Activated naive CD4-positive, alpha-beta T cell treated with anti-CD3 and anti-CD28 coated beads for 36 hours (primary cell): Measurements from ENCODE around the gene CTSH. TPM values are rescaled to one million over a fixed set of nuclear protein-coding genes. Genes with fewer than 3 reads are reported as not detected.
"Not testable (repeated sequence)": the region's sequence is repeated elsewhere in the genome, so short reads cannot be mapped to it uniquely, and the experiment has no call there.

Experiments
- CTCF ChIA-PET: fragments of 350-600 bp; sonication (Branson Sonifier 250); formaldehyde crosslinking; loops from one replicate; lab custom pipeline; 2021; ENCODE audit warnings: antibody characterized with exemption; lab: Charles Lee
- DNase-seq: peaks from one replicate; pipeline ENCODE4 v3.0.0-alpha.2; 2020
- H3K27ac Mint-ChIP-seq: one replicate; pipeline ENCODE4 v1.8.0; 2021; ENCODE audit warnings: mild to moderate bottlenecking, mixed read lengths
- H3K27me3 Mint-ChIP-seq: one replicate; pipeline ENCODE4 v1.8.0; 2021; ENCODE audit warnings: low read depth, mixed read lengths
- H3K36me3 Mint-ChIP-seq: one replicate; pipeline ENCODE4 v1.8.0; 2021; ENCODE audit warnings: low read depth, mixed read lengths
- H3K4me1 Mint-ChIP-seq: one replicate; pipeline ENCODE4 v1.8.0; 2021; ENCODE audit warnings: low read depth, mixed read lengths
- H3K4me3 Mint-ChIP-seq: one replicate; pipeline ENCODE4 v1.8.0; 2021; ENCODE audit warnings: mild to moderate bottlenecking, moderate library complexity, mixed read lengths
- H3K9me3 Mint-ChIP-seq: one replicate; pipeline ENCODE4 v1.8.0; 2021; ENCODE audit warnings: mixed read lengths
- intact Hi-C: fragments of 100-400 bp; cut with micrococcal nuclease; formaldehyde crosslinking; loops from one replicate; pipeline ENCODE4 v1.15.1; 2023
- total RNA-seq, 2 experiments: library from RNA; stranded (reverse); gene quantifications; one replicate each; pipeline ENCODE4 v1.2.3, GENCODE V29; 2021

Gene CTSH
- total RNA-seq, 2 experiments from 2014 or later = 4.7 to 5.1 TPM

GRCh38 chr15:78909160-78909695 lies 35.6 kb downstream of the CTSH start:
- peaks cover 13% of the 10 kb centered on the region for H3K4me1 Mint-ChIP-seq
- H3K9me3 Mint-ChIP-seq = no peaks in the 10 kb centered on the region
- CTCF ChIA-PET = interaction anchor here (1.1 to 3.4 kb wide), 11 partner anchors 13 to 275 kb away, joined by 3 to 16 read pairs (median 5); no protein-coding TSS in a partner anchor
- no peak overlapping the region for H3K4me3 Mint-ChIP-seq
- intact Hi-C loops = loop anchor here (2.0 kb wide), 1 partner anchor 70 kb away; no protein-coding TSS in a partner anchor
- no peak overlapping the region for H3K27ac Mint-ChIP-seq
- DNase-seq = no peak
- H3K36me3 Mint-ChIP-seq = peaks cover 57% of the 10 kb centered on the region
- no peaks in the 10 kb centered on the region for H3K27me3 Mint-ChIP-seq

- CTCF ChIA-PET = interaction anchor here (0.7 to 3.4 kb wide), 7 partner anchors 14 to 277 kb away, joined by 3 to 16 read pairs (median 4); no protein-coding TSS in a partner anchor
- H3K9me3 Mint-ChIP-seq = no peaks in the 10 kb centered on the region
- no peaks in the 10 kb centered on the region for H3K27me3 Mint-ChIP-seq
- intact Hi-C loops = no loop called here
- no peak for DNase-seq
- H3K36me3 Mint-ChIP-seq = peaks cover 59% of the 10 kb centered on the region
- no peak overlapping the region for H3K27ac Mint-ChIP-seq
- H3K4me3 Mint-ChIP-seq = no peak overlapping the region
- peaks cover 11% of the 10 kb centered on the region for H3K4me1 Mint-ChIP-seq
Measured at GRCh38 chr15:78907577-78907976, 37.3 kb downstream of the CTSH start.

GRCh38 chr15:78906316-78906620 lies 38.6 kb downstream of the CTSH start:
- Mint-ChIP-seq H3K36me3 (peaks cover 57% of the 10 kb centered on the region), H3K4me3 (no peak overlapping the region), H3K4me1 (peaks cover 6% of the 10 kb centered on the region), H3K9me3 (no peaks in the 10 kb centered on the region), H3K27me3 (no peaks in the 10 kb centered on the region), H3K27ac (no peak overlapping the region)
- CTCF ChIA-PET = no interaction called here
- no peak for DNase-seq
- intact Hi-C loops = no loop called here

DNA sequence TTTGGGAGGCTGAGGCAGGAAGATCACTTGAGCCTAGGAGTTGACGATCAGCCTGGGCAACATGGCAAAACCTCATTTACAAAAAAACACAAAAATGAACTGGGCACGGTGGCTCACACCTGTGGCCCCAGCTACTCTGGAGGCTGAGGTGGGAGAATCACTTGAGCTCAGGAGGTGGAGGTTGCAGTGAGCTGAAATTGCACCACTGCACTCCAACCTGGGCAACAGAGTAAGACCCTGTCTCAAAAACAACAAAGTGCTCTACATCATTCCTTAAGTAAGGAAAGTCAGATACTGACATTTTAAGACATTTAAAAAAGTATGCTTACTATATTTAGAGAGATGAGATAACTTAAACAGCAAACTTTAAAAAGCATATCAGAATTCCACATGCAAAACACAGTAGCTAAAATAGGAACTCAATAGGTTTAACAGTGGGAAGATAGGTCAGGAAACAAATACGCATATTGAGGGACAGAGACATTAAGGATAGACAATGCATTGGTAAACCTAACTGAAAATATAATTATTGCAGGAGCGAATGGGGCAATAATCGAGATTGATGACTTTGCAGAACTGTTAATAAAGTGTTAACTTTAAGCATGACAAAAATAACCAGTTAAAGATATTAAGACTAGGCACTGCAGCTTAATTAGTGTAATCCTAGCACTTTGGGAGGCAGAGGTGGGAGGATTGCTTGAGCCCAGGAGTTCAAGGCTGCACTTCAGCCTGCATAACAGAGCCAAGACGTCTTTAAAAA lies 40.1 kb downstream of the CTSH start:
- no peak overlapping the region for H3K27ac Mint-ChIP-seq
- H3K27me3 Mint-ChIP-seq = no peaks in the 10 kb centered on the region

GRCh38 chr15:78902281-78903032 lies 42.4 kb downstream of the CTSH start:
- H3K9me3 Mint-ChIP-seq, H3K27me3 Mint-ChIP-seq, DNase-seq, H3K4me3 Mint-ChIP-seq, H3K4me1 Mint-ChIP-seq, intact Hi-C loops: not testable (repeated sequence)
- peaks cover 52% of the 10 kb centered on the region for H3K36me3 Mint-ChIP-seq
- H3K27ac Mint-ChIP-seq = peak overlapping the region; percentile 4
- CTCF ChIA-PET = interaction anchor here (0.6 kb wide), 1 partner anchor 22 kb away, joined by 4 read pairs; no protein-coding TSS in a partner anchor

More for the DNA sequence above, 40.1 kb downstream of the CTSH start:
- no peak overlapping the region for H3K4me3 Mint-ChIP-seq
- DNase-seq = no peak
- intact Hi-C loops = no loop called here
- no peaks in the 10 kb centered on the region for H3K9me3 Mint-ChIP-seq
- H3K4me1 Mint-ChIP-seq = peaks cover 4% of the 10 kb centered on the region
- peaks cover 50% of the 10 kb centered on the region for H3K36me3 Mint-ChIP-seq
- CTCF ChIA-PET = interaction anchor here (0.7 kb wide), 1 partner anchor 114 kb away, joined by 3 read pairs; no protein-coding TSS in a partner anchor

DNA sequence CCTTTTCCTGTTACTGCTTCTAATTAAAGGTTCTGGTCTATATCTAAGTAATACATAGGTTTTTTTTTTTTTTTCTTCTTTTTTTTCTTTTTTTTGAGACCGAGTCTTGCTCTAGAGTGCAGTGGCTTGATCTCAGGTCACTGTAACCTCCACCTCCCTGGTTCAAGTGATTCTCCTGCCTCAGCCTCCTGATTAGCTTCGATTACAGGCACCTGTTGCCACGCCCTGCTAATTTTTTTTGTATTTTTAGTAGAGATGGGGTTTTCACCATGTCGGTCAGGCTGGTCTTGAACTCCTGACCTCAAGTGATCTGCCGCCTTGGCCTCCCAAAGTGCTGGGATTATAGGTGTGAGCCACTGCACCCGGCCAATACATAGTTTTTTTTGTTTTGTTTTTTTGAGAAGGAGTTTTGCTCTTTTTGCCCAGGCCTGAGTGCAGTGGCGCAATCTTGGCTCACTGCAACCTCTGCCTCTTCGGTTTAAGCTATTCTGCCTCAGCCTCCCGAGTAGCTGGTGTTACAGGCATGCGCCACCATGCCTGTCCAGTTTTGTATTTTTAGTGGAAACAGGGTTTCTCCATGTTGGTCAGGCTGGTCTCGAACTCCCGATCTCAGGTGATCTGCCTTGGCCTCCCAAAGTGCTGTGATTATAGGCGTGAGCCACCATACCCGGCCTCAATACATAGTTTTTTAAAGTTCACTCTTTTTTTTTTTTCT lies 43.9 kb downstream of the CTSH start:
- H3K27me3 Mint-ChIP-seq, H3K9me3 Mint-ChIP-seq, DNase-seq, H3K4me1 Mint-ChIP-seq, intact Hi-C loops, H3K4me3 Mint-ChIP-seq, H3K27ac Mint-ChIP-seq: not testable (repeated sequence)
- H3K36me3 Mint-ChIP-seq = peaks cover 47% of the 10 kb centered on the region
- CTCF ChIA-PET = interaction anchor here (0.7 kb wide), 1 partner anchor 28 kb away, joined by 3 read pairs; no protein-coding TSS in a partner anchor

DNA sequence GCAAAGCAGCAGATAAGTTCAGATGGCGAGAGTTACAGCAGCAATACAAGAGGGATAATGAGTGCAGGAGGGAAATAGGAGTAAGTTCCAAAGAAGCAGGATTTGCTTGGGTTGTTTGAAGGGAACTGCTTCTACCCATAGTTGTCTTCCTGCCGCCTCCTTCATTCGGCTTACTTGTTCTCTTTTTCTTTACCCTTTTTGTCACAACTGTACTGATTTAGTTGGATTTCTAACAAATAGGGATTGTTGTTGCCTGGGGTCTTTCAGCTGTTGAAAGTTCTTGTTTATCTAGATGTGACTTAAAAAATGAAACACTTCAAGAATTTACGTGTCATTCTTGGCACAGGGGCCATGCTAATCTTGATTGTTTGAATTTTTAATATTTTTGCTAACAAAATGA lies 46.3 kb downstream of the CTSH start:
- H3K27me3 Mint-ChIP-seq = no peaks in the 10 kb centered on the region
- CTCF ChIA-PET = interaction anchor here (0.9 kb wide), 1 partner anchor 10 kb away, joined by 3 read pairs; no protein-coding TSS in a partner anchor
- intact Hi-C loops = no loop called here
- peaks cover 6% of the 10 kb centered on the region for H3K4me1 Mint-ChIP-seq
- no peak overlapping the region for H3K4me3 Mint-ChIP-seq
- no peak overlapping the region for H3K27ac Mint-ChIP-seq
- H3K36me3 Mint-ChIP-seq = peaks cover 46% of the 10 kb centered on the region
- no peaks in the 10 kb centered on the region for H3K9me3 Mint-ChIP-seq
- no peak for DNase-seq

DNA sequence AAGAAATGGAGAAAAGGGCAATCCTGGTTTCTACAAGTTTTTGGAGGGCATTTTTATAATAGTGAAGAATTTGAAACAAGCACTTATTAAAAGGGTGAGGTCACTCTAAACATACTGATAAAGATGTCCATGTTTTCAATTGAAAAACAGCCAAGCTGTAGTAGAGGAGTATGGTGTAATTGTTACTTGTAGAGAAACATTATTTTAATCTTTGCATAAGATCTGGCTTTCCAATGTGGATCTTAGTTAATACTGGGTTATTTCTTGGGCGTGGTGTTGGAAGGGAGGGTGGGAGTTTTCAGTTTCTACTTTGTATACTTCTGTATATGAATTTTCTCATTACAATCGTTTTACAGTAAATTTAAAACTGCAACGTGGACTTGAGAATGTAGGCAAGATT lies 49.4 kb downstream of the CTSH start:
- Mint-ChIP-seq H3K27ac (no peak overlapping the region), H3K9me3 (no peaks in the 10 kb centered on the region), H3K36me3 (peaks cover 55% of the 10 kb centered on the region), H3K4me1 (peaks cover 19% of the 10 kb centered on the region), H3K4me3 (no peak overlapping the region), H3K27me3 (no peaks in the 10 kb centered on the region)
- no peak for DNase-seq
- CTCF ChIA-PET = no interaction called here
- intact Hi-C loops = no loop called here

DNA sequence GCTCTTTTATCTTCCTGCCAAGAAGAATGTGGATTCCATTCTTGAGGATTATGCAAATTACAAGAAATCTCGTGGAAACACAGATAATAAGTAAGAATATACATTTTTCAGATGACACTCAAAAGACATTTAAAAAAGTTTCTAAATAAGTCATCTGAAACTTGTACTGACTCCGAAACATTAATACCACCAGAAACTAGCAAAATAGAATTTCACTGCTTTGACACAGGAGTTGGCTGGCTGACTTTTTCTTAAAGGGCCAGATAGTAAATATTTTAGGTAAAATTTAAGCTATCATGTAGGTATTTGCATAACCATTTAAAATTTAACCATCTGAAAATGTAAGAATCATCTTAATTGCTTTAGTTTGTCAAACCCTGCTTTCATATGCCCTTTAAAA lies 51.3 kb downstream of the CTSH start:
- DNase-seq = no peak
- Mint-ChIP-seq H3K27me3 (no peaks in the 10 kb centered on the region), H3K9me3 (no peaks in the 10 kb centered on the region), H3K36me3 (peaks cover 52% of the 10 kb centered on the region), H3K27ac (no peak overlapping the region), H3K4me1 (peaks cover 19% of the 10 kb centered on the region), H3K4me3 (no peak overlapping the region)
- CTCF ChIA-PET = interaction anchor here (1.6 kb wide), 1 partner anchor 15 kb away, joined by 5 read pairs; no protein-coding TSS in a partner anchor
- intact Hi-C loops = no loop called here

DNA sequence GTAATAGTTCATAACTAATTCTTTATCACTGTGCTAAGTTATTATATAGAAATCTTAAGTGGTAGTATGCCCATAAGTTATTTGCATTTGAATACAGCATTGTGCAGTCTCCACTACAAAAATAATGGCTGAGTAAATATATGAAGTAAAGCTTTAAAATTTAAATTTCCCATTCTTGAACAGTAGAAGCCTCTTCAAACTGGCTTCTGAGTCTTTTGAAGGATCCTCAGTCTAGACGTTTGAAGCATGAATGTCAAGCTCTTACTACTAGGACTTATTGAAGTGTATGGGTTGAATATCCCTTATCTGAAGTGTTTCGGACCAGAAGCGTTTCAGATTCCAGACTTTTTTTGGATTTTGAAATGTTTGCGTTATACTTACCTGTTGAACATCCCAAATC lies 55.8 kb downstream of the CTSH start:
- H3K27ac Mint-ChIP-seq = no peak overlapping the region
- H3K9me3 Mint-ChIP-seq = no peaks in the 10 kb centered on the region

GRCh38 chr15:78881681-78882080 lies 63.2 kb downstream of the CTSH start:
- Mint-ChIP-seq H3K9me3 (no peaks in the 10 kb centered on the region), H3K36me3 (peaks cover 41% of the 10 kb centered on the region), H3K27ac (no peak overlapping the region)

More for the DNA sequence above, 55.8 kb downstream of the CTSH start:
- Mint-ChIP-seq H3K4me3 (no peak overlapping the region), H3K4me1 (peaks cover 27% of the 10 kb centered on the region), H3K27me3 (no peaks in the 10 kb centered on the region), H3K36me3 (peaks cover 51% of the 10 kb centered on the region)
- CTCF ChIA-PET = interaction anchor here (1.4 to 1.6 kb wide), 2 partner anchors 10 to 16 kb away, joined by 3 to 4 read pairs; no protein-coding TSS in a partner anchor
- intact Hi-C loops = no loop called here
- DNase-seq = no peak

More at GRCh38 chr15:78881681-78882080, 63.2 kb downstream of the CTSH start:
- H3K4me3 Mint-ChIP-seq = no peak overlapping the region
- intact Hi-C loops = no loop called here
- no peak for DNase-seq
- CTCF ChIA-PET = no interaction called here
- peaks cover 64% of the 10 kb centered on the region for H3K4me1 Mint-ChIP-seq
- H3K27me3 Mint-ChIP-seq = no peaks in the 10 kb centered on the region
